ENCODE data around the gene CRYL1. TPM values are rescaled to one million over a fixed set of nuclear protein-coding genes. Genes with fewer than 3 reads are reported as not detected.

The CRYL1 gene
- total and polyA plus RNA-seq, 2 of the 4 experiments (the other 2 are of a cell fraction): 11.7 to 16.4 TPM

- no peak overlapping the region for H2BK5ac ChIP-seq (ENCODE audit: low read depth, low read length, poor library complexity, severe bottlenecking)
- intact Hi-C loops (cut with micrococcal nuclease) (no loop called here), in situ Hi-C loops (cut with MboI; ENCODE audit: low sequenced_read_pairs) (no loop called here), dilution Hi-C loops (cut with HindIII; ENCODE audit: low sequenced_read_pairs, unreplicated experiment) (no loop called here)
- TF ChIP-seq CEBPB (IDR thresholded peaks at IDR 0.05; ENCODE audit: low read depth, low read length): no peak
- TF ChIP-seq CTCF (conservative IDR thresholded peaks at IDR 0.05; ENCODE audit: low read depth, low read length): no peak
- TF ChIP-seq RFX5 (IDR thresholded peaks at IDR 0.05; ENCODE audit: low read depth, low read length): no peak
- H3K23ac ChIP-seq (ENCODE audit: low read depth, low read length): no peak overlapping the region
- H2AK9ac ChIP-seq (replicated peaks; ENCODE audit: low read depth, low read length, poor library complexity): no peak overlapping the region
- H3K4ac ChIP-seq (ENCODE audit: low read depth, low read length): no peak overlapping the region
- BruUV-seq (replicated peaks): no TSS peak
- H2BK15ac ChIP-seq (ENCODE audit: low read depth, low read length): no peak overlapping the region
- H3K36me3 ChIP-seq (ENCODE audit: control insufficient read depth, insufficient read depth, low read length): no peaks in the 10 kb centered on the region
- no peak overlapping the region for H3K9ac ChIP-seq (ENCODE audit: low read depth, low read length)
- H3K18ac ChIP-seq (ENCODE audit: low read depth, low read length): no peak overlapping the region
- no peaks in the 10 kb centered on the region; the same call in 1 of the 2 replicates for H3K9me1 ChIP-seq (ENCODE audit: insufficient read depth, low read length)
- no peak overlapping the region for H4K8ac ChIP-seq (ENCODE audit: low read depth in 2 of 2, low read length in 2 of 2)
- H3K14ac ChIP-seq (replicated peaks; ENCODE audit: low read depth, low read length): no peak overlapping the region
- CTCF ChIA-PET: no interaction called here
- no peak overlapping the region; the same call in 1 of the 2 replicates for H2BK20ac ChIP-seq (ENCODE audit: low read depth, low read length)
- POLR2A ChIA-PET (ENCODE audit: unreplicated experiment): no interaction called here
- H2BK120ac ChIP-seq (ENCODE audit: low read depth, low read length): no peak overlapping the region
- 82% methylated on average over 12 of the region's 12 CpGs; no CpG with 5 or more reads in 1 of the 2 experiments for WGBS, 2 experiments (ENCODE audit: extremely low coverage in 2 of 2, insufficient read length in 1 of 2)
- H3K9me3 ChIP-seq (ENCODE audit: control insufficient read depth, insufficient read depth, low read length): no peaks in the 10 kb centered on the region
- H4K5ac ChIP-seq (ENCODE audit: low read depth, low read length): no peak overlapping the region
- no peak overlapping the region for H3K56ac ChIP-seq (ENCODE audit: extremely low read depth, insufficient read depth, low read length)
- no peak overlapping the region for H3K4me2 ChIP-seq (ENCODE audit: low read depth, low read length)
- no peak overlapping the region for H2AK5ac ChIP-seq (ENCODE audit: low read depth, low read length)
- no peak overlapping the region for H2AFZ ChIP-seq (replicated peaks; ENCODE audit: low read length, poor library complexity)
- H4K91ac ChIP-seq (ENCODE audit: insufficient read depth, low read depth, low read length): no peak overlapping the region
- H4K20me1 ChIP-seq (ENCODE audit: insufficient read depth, low read length): peaks cover 3% of the 10 kb centered on the region; the same call in 1 of the 2 replicates
- no peak for ATAC-seq (ENCODE audit: low read depth)
- no peaks in the 10 kb centered on the region for H3K79me1 ChIP-seq (ENCODE audit: low read depth in 1 of 2, low read length in 2 of 2)
- no peak for DNase-seq
- H3K4me1 ChIP-seq (ENCODE audit: control insufficient read depth, insufficient read depth, low read length): no peaks in the 10 kb centered on the region
- no peak overlapping the region for H3K27ac ChIP-seq (ENCODE audit: insufficient read depth, low read length)
- no peak overlapping the region for H3K4me3 ChIP-seq (ENCODE audit: insufficient read depth, low read depth, low read length)
- H3K27me3 ChIP-seq (ENCODE audit: control insufficient read depth, insufficient read depth, low read length): peaks cover 12% of the 10 kb centered on the region
These were observed 100.7 kb downstream of the CRYL1 start for GRCh38 chr13:20424949-20425348.
